Eye (tissue), 1 donor: ENCODE data around the gene SLC5A9.
"Not testable (repeated sequence)": the region's sequence is repeated elsewhere in the genome, so short reads cannot be mapped to it uniquely, and the experiment has no call there.

Source experiments
- DNase-seq: peaks from one replicate; pipeline ENCODE4 v3.0.0-alpha.2; 2015

Gene SLC5A9

GRCh38 chr1:48222501-48223242 lies at the start of gene SLC5A9:
Gene SLC5A9 (plus strand): TSS chr1:48222716. CDS start chr1:48222737, 21 bp downstream.
- no peak for DNase-seq

- DNase-seq, result no peak
Observed at GRCh38 chr1:48175116-48175515, 47.4 kb upstream of the SLC5A9 start.

GRCh38 chr1:48177257-48177656 lies 45.3 kb upstream of the SLC5A9 start:
- no peak for DNase-seq

- DNase-seq, result no peak
Observed at GRCh38 chr1:48181669-48182367, 40.7 kb upstream of the SLC5A9 start.

GRCh38 chr1:48182439-48182838 lies 40.1 kb upstream of the SLC5A9 start:
- peak; percentile 80 for DNase-seq

- no peak for DNase-seq
Observed at GRCh38 chr1:48186306-48186839, 36.1 kb upstream of the SLC5A9 start.

GRCh38 chr1:48187969-48188563 lies 34.5 kb upstream of the SLC5A9 start:
- DNase-seq, result no peak

- no peak for DNase-seq
Observed at GRCh38 chr1:48190881-48191280, 31.6 kb upstream of the SLC5A9 start.

GRCh38 chr1:48194801-48195200 lies 27.7 kb upstream of the SLC5A9 start:
- no peak for DNase-seq

GRCh38 chr1:48196237-48196636 lies 26.3 kb upstream of the SLC5A9 start:
- no peak for DNase-seq

- no peak for DNase-seq
Observed at GRCh38 chr1:48198970-48199369, 23.5 kb upstream of the SLC5A9 start.

- no peak for DNase-seq
Observed at GRCh38 chr1:48200166-48200900, 22.2 kb upstream of the SLC5A9 start.

GRCh38 chr1:48202030-48202752 lies 20.3 kb upstream of the SLC5A9 start:
- peak; percentile 85 for DNase-seq

- DNase-seq, result peak; percentile 69
Observed at GRCh38 chr1:48203287-48203900, 19.1 kb upstream of the SLC5A9 start.

- DNase-seq, result no peak
Observed at GRCh38 chr1:48205522-48205921, 17.0 kb upstream of the SLC5A9 start.

- DNase-seq, result no peak
Observed at GRCh38 chr1:48206371-48206770, 16.1 kb upstream of the SLC5A9 start.

- no peak for DNase-seq
Observed at GRCh38 chr1:48207131-48207530, 15.4 kb upstream of the SLC5A9 start.

GRCh38 chr1:48207536-48208075 lies 14.9 kb upstream of the SLC5A9 start:
- DNase-seq, result no peak

GRCh38 chr1:48208251-48208650 lies 14.3 kb upstream of the SLC5A9 start:
- no peak for DNase-seq

- DNase-seq, result no peak
Observed at GRCh38 chr1:48208652-48209051, 13.9 kb upstream of the SLC5A9 start.

- DNase-seq, result not testable (repeated sequence)
Observed at GRCh38 chr1:48213462-48213861, 9.1 kb upstream of the SLC5A9 start.

- DNase-seq, result not testable (repeated sequence)
Observed at GRCh38 chr1:48214366-48214765, 8.2 kb upstream of the SLC5A9 start.
